Ramos (cell line): ENCODE data around the gene PEF1.

Experiments
- in situ Hi-C: fragments of 300-500 bp; cut with MboI; formaldehyde crosslinking; loops from one replicate; pipeline ENCODE4 v1.14.3; 2022; ENCODE audit warnings: low sequenced_read_pairs; ENCODE audit not compliant: unreplicated experiment

The PEF1 gene

GRCh38 chr1:31640964-31641363, 3.7 kb downstream of the PEF1 start:
- in situ Hi-C loops: no loop called here

DNA sequence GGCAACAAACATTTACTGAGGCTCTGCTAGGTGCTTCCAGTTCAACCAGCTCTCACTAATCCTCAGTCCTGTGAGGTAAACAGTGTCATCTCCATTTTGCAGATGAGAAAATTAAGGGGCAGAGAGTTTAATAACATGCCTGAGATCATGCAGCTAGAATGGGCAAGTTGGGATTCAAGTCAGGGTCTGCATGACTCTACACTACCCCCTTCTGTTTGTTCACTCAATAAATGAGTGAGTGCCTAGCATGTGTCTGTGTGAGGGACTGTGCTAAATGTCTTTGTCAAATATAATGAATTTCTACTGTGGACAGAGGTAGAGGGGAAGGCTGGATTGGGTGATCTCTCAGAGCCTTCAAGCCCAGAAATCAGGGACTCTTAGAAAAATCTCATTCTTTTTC, 4.5 kb downstream of the PEF1 start:
- in situ Hi-C loops: no loop called here

DNA sequence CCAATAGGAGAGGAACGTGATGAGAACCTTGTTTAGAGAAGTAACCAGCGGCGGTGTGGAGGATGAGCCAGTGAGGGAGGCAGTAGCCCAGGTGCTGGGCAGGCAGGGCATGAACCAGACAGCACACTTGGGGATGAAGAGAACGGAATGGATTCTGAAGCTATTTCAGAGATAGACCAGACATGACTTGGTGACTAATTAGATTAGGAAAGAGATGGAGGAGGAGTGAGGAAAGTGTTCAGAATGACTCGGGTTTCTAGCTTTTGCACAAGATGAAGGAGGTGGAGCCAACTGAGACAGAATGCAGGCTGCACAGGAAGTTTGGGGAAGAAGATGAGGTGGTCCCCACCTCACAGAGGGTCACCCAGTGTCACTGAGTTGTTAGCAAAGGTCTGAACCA, 5.1 kb downstream of the PEF1 start:
- in situ Hi-C loops: no loop called here

GRCh38 chr1:31637915-31638673, 6.6 kb downstream of the PEF1 start:
- in situ Hi-C loops: no loop called here

- in situ Hi-C loops: no loop called here
These were observed 11.6 kb downstream of the PEF1 start for GRCh38 chr1:31633117-31633516.

DNA sequence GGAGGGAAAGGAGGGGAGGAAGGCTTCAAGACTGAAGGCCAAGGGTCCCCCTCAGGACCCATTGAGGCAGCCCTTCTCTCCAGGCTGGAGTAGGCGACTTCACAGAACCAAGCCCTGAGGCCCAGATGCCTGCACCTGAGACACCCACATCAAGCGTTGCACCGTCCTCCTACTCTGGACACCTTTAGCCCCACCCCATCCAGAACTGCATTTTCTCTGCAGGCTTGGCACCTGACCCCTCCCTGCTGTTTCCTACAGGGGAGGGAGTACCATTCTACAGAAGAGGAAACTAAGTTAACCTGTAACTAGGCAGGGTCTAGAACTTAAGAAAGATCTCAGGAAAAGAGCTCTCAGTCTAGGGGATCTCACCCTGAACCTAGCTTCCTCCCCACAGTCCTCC, 12.0 kb downstream of the PEF1 start:
- in situ Hi-C loops: no loop called here

DNA sequence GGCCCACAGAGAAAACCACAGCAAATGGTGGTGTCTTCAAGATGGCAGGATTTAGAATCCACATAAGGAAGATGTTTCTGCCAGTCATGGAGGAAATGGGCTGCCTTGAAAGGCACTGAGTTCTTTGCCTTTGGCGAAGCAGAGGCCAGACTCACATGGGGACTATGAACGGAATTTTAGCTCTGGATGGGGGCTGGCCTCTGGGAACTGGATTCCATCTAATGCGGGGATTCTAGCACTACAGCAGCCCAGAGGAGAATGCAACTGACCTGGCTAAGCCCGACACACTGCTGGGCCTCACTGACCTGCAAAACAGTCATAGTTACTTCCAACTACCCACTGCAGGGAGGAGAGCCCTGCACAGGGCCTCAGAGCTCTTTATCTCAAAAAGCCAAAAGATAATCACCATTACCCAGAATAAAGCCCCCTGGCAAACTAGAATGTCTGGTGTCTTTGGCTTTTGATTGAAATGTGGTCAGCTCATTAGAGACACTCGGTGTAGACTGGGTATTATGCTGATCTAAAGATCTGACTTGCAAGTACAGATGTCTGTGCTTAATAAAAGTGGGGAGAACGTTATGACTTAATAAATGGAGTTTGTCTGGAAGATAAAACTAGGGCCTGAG, 15.6 kb downstream of the PEF1 start:
- in situ Hi-C loops: no loop called here

DNA sequence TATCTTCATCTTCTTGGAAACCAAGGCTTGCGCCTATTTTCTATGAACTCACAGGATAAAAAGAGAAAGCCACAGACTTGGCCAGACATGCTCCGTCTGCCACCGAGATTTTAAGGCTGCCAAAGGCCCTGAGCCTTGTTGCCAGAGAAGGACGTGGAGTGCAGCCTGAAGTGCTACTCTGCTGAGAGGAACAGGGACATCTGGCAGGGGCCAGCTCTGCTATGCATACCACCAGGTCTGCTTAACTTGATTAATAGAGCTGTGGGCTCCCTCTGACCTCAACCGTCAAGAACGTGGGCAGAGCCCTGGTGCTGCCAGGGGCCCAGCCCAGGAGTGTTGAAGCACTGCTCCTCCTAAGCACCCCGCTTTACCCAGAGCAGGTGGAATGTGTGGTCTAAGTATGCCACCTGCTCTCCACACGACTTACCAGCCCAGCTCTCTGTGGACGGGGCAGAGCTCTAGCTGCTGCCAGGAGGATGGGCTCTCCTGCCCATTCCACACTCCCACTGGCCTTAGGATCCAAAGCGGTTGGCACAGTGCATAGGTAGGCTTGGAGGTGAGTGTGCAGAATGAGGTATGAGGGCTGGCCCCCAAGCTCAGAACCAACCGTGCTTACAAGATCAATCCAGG, 16.6 kb downstream of the PEF1 start:
- in situ Hi-C loops: no loop called here

DNA sequence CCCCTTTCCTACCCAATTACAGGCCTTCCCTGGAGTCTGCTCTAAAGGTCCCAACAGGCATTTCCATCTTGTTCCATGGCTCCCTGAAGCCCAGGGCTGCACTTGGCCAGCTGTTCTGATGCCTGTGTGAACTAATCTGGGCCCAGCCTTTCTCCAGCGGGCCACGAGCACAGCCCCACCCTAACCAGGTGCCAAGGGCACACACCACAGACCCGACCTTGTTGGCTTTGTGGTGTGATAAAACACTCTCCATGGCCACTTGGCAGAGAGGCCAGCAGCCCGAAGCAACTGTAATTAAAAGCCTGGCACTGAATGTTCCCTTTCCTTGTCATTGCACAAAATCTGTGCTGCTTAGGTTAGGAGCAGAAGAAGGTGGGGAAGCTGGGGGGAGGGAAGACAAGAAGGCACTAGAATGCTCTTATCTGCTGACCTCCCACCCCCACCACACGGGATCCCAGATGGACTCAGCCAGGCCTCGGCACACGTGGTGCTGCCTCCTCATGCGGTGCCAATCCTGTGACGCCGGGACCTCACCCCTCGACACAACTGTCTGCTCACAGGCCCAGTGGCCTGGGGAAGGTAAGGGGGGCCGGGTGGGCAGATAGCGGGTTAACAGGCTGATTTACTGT, 17.3 kb downstream of the PEF1 start:
- in situ Hi-C loops: no loop called here

DNA sequence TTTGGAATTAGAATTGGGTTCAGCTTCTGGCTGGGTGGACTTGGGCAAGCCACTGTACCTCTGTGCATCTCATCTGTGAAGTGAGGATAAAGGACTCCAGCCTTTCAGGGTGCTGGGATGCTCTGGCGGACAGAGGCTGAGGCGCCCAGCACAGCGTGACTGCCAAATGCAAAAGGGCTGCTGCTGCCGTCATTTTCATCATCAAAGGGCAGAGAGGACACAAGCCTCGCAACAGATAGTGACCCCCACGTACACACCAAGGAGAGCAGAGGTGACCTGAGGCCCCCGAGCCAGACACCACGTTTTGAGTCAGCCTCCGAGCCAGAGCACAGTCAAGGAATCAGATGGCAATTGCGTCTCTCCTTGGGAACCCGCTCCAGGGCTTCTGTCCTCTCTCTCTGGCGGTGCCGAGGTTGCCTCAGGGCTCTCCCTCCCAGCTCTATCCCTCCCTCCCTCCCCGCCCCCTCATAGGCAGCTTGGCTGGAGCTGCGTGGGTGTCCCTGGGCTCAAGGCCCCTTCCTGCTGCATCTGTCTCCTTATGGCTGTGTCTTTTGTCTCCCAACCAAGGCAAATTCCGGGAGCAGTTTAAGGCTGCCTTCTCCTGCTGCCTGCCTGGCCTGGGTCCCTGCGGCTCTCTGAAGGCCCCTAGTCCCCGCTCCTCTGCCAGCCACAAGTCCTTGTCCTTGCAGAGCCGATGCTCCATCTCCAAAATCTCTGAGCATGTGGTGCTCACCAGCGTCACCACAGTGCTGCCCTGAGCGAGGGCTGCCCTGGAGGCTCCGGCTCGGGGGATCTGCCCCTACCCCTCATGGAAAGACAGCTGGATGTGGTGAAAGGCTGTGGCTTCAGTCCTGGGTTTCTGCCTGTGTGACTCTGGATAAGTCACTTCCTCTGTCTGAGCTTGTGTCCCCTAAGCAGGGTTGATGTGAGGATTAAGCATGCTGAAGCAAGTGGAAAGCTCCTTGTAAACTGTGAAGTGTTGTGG, 18.2 kb downstream of the PEF1 start:
- in situ Hi-C loops: no loop called here

- in situ Hi-C loops: no loop called here
These were observed 19.0 kb downstream of the PEF1 start for GRCh38 chr1:31625561-31626222.

DNA sequence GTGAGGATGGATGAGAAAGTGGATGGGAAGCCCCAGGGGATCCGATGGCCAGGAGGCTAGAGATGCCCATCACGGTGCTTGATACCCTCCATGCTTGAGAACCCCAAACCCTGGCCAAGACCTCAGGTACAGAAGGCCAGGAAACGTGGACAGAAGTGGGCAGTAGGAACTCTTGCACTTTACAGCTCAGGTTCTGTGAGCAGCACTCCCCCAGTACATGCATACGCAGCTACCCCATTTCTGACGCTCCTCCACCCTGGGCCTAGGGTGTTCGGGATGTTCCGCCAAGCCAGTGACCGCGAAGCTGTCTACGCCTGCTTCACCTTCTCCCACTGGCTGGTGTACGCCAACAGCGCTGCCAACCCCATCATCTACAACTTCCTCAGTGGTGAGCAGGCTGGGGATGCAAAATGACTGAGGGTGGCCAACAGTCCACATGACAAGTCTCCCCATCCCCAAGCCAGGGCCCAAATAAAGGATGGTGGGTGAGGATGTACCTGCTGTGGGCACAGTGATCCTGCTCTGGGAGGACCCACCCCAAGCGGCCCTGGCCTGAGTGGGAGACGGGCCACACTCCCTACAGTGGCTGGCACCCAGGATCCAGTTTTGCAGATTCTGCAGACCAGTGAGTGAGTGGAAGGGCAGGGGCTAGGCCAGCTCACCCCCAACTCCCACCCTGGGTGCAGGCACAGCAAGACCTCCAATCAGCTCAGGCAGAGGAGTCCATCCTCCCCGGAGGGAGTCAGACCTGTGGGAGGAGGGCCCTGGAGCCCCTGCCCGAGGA, 19.8 kb downstream of the PEF1 start:
- in situ Hi-C loops: no loop called here

- in situ Hi-C loops: no loop called here
These were observed 20.4 kb downstream of the PEF1 start for GRCh38 chr1:31624309-31624708.

DNA sequence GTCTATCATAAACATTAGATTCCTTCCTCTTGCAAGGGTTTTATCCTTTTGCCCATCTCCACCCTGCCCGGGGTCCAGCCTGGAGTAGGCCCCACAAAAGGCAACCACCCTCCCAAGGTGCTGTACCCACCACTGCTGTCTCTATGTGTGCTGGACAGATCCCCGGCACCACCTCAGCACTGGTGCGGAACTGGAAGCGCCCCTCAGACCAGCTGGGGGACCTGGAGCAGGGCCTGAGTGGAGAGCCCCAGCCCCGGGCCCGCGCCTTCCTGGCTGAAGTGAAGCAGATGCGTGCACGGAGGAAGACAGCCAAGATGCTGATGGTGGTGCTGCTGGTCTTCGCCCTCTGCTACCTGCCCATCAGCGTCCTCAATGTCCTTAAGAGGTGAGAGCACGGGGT, 21.3 kb downstream of the PEF1 start:
- in situ Hi-C loops: no loop called here

DNA sequence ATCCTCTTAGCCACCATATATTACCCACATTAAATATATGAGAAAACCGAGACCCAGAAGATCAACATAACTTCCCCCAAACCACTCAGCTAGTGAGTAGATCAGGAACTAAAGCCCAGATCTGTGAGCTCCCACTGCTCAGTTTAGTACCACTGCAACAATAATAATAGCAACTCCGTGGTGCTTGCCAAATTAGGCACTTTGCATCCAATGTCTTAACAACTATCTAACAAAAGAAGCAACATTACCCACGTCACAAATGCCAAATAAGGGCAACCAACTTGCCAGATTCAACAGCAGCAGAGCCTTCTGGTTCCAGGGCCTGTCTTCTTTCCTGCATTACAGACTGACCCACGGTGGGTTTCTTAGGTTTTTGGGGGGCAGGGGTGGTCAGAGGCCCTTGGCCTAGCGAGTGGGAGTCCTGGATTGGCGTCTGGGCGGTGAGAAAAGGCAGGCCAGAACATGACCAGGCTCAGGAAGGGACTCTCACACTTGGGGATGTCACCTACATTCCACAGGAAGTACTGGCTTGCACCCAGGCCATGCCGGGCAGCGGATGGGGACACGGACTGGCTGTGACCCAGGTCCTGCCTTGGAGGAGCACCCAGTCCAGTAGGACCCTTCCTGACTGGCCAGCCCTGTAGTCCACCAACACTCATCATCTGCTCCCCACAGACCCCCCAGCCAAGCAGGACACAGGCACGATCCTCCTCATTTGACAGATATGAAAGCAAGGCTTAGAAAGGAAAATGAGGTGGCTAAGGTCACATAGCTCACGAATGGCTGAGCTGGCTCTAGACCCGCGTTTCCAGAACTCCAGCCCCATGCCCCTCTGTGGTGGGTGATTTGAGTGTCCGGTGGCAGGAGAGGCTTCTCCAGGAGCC, 22.6 kb downstream of the PEF1 start:
- in situ Hi-C loops: no loop called here

DNA sequence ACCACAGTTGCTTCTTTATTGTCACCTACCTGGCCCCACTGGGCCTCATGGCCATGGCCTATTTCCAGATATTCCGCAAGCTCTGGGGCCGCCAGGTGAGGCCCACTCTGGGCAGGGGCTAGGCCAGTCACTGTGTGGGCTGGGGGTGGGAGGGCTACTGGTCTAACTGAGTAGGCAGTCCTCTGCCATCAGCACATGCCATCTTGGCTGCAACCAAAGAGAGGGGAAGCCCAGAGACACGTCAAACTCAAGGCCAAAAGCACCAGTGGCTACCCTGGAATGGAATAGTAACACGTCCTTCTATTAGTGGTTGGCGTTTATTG, 23.2 kb downstream of the PEF1 start:
- in situ Hi-C loops: no loop called here

DNA sequence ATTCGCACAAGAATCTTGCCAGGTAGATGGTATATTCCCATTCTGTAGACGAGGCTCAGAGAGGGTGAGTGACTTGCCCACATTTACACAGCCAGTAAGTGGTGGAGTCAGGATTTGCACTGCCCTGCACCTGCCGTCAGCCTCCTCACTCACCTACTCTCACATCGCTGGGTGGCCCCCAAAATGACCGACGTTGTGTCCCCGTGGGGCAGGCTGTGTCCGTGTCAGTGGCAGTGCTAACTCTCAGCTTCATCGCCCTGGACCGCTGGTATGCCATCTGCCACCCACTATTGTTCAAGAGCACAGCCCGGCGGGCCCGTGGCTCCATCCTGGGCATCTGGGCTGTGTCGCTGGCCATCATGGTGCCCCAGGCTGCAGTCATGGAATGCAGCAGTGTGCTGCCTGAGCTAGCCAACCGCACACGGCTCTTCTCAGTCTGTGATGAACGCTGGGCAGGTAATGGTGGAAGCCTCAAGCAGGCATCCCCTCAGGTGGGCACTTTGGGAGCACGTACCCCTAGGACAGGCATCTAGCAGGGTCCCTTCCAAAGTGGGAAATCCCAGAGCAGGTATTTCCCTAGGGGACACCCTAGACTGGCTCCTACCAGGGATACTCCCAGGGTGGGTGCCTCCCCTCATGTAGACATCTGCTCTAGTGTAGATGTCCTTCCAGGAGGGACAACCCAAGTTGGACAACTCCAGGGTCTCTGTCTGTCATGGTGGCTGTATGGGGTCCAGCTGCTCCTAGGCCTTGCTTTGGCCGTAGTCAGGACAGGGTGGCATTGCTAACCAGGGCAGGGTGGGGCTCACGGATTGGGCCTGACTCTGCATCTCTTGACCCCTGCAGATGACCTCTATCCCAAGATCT, 23.8 kb downstream of the PEF1 start:
- in situ Hi-C loops: no loop called here
